BE2C (cell line): Measurements from ENCODE around the gene ASB16.

Experiments used
- DNase-seq: peaks from one replicate; pipeline ENCODE4 v3.0.0-alpha.2; 2020
- H3K27me3 ChIP-seq: fragments of 250-450 bp; sonication (Bioruptor Pico); 2 replicates; pipeline ENCODE4 v1.5.1; 2020; ENCODE audit warnings: mild to moderate bottlenecking
- H3K36me3 ChIP-seq: fragments of 250-450 bp; sonication (Bioruptor Pico); 2 replicates; pipeline ENCODE4 v1.5.1; 2020; ENCODE audit warnings: mild to moderate bottlenecking
- H3K4me1 ChIP-seq: fragments of 250-450 bp; sonication (Bioruptor Pico); 2 replicates; pipeline ENCODE4 v1.5.1; 2020
- H3K4me3 ChIP-seq: 2 replicates; pipeline ENCODE4 v1.5.1; 2011; ENCODE audit warnings: low read depth, low read length
- H3K9me3 ChIP-seq: fragments of 250-450 bp; sonication (Bioruptor Pico); 2 replicates; pipeline ENCODE4 v1.5.1; 2020
- CTCF ChIP-seq: IDR thresholded peaks from 2 replicates; pipeline ENCODE4 v1.5.1; 2012; ENCODE audit warnings: mild to moderate bottlenecking, low read depth, low read length

ASB16 gene

GRCh38 chr17:44204441-44204882, 34.0 kb downstream of the ASB16 start:
- TF ChIP-seq CTCF: no peak
- H3K4me1 ChIP-seq: peaks cover 3% of the 10 kb centered on the region; the same call in 1 of the 2 replicates
- no peak for DNase-seq

GRCh38 chr17:44205962-44206824, 35.7 kb downstream of the ASB16 start:
- peak; percentile 43; the same call in 1 of the 2 replicates for TF ChIP-seq CTCF
- H3K4me1 ChIP-seq: peaks cover 9% of the 10 kb centered on the region
- H3K27me3 ChIP-seq: no peaks in the 10 kb centered on the region
- H3K4me3 ChIP-seq: no peak overlapping the region
- no peaks in the 10 kb centered on the region for H3K9me3 ChIP-seq
- H3K36me3 ChIP-seq: peaks cover 37% of the 10 kb centered on the region
- no peak for DNase-seq

More at GRCh38 chr17:44204441-44204882, 34.0 kb downstream of the ASB16 start:
- H3K9me3 ChIP-seq: no peaks in the 10 kb centered on the region
- no peaks in the 10 kb centered on the region for H3K27me3 ChIP-seq
- H3K4me3 ChIP-seq: no peak overlapping the region
- peaks cover 23% of the 10 kb centered on the region for H3K36me3 ChIP-seq

- peaks cover 9% of the 10 kb centered on the region for H3K4me1 ChIP-seq
- TF ChIP-seq CTCF: no peak
- H3K4me3 ChIP-seq: no peak overlapping the region
- H3K9me3 ChIP-seq: no peaks in the 10 kb centered on the region
- no peaks in the 10 kb centered on the region for H3K27me3 ChIP-seq
- DNase-seq: no peak
- peaks cover 43% of the 10 kb centered on the region for H3K36me3 ChIP-seq
Observed at GRCh38 chr17:44206825-44207155, 36.3 kb downstream of the ASB16 start.

GRCh38 chr17:44207319-44207718, 36.8 kb downstream of the ASB16 start:
- TF ChIP-seq CTCF: no peak

GRCh38 chr17:44207743-44208142, 37.2 kb downstream of the ASB16 start:
- no peaks in the 10 kb centered on the region for H3K27me3 ChIP-seq
- H3K4me1 ChIP-seq: peaks cover 9% of the 10 kb centered on the region
- no peaks in the 10 kb centered on the region for H3K9me3 ChIP-seq
- H3K36me3 ChIP-seq: peaks cover 43% of the 10 kb centered on the region
- no peak for DNase-seq
- no peak overlapping the region for H3K4me3 ChIP-seq
- TF ChIP-seq CTCF: no peak

More at GRCh38 chr17:44207319-44207718, 36.8 kb downstream of the ASB16 start:
- Histone ChIP-seq H3K36me3 (peaks cover 43% of the 10 kb centered on the region), H3K9me3 (no peaks in the 10 kb centered on the region), H3K4me1 (peaks cover 9% of the 10 kb centered on the region), H3K27me3 (no peaks in the 10 kb centered on the region), H3K4me3 (no peak overlapping the region)
- no peak for DNase-seq

GRCh38 chr17:44209786-44210341, 39.4 kb downstream of the ASB16 start:
- Histone ChIP-seq H3K36me3 (peaks cover 51% of the 10 kb centered on the region), H3K4me1 (peaks cover 6% of the 10 kb centered on the region), H3K4me3 (no peak overlapping the region), H3K27me3 (no peaks in the 10 kb centered on the region), H3K9me3 (no peaks in the 10 kb centered on the region)
- TF ChIP-seq CTCF: no peak
- no peak for DNase-seq
